Stimulated activated CD4-positive, alpha-beta T cell treated with anti-CD3 and anti-CD28 coated beads, Interleukin-4, amount 100 ng/mL, for 1 hour (primary cell): ENCODE results near the gene PRPH.

Experiments
- DNase-seq: peaks from one replicate; pipeline ENCODE4 v3.0.0-alpha.2; 2020

PRPH gene

GRCh38 chr12:49334226-49334625 lies 39.3 kb downstream of the PRPH start:
- no peak for DNase-seq

DNA sequence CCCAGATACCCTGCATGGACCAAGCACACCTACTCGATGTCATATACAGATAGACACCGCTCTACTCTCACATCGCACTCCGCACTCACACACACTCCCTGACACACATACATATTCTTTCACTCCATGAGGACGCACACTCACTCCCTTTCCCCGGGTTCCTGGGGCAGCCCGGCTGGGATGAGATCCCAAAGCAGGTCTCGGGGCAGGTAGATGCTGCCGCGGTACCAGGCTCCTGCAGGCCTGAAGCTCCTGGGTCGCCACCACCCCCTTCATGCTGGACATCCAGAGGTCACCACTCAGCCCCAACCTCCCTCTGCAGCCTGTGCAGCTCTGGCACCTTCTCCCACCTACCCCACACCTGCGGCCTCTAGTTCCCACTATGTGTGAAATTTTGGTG lies 39.7 kb downstream of the PRPH start:
- DNase-seq, result no peak

GRCh38 chr12:49335118-49335954 lies 40.4 kb downstream of the PRPH start:
- DNase-seq, result no peak

DNA sequence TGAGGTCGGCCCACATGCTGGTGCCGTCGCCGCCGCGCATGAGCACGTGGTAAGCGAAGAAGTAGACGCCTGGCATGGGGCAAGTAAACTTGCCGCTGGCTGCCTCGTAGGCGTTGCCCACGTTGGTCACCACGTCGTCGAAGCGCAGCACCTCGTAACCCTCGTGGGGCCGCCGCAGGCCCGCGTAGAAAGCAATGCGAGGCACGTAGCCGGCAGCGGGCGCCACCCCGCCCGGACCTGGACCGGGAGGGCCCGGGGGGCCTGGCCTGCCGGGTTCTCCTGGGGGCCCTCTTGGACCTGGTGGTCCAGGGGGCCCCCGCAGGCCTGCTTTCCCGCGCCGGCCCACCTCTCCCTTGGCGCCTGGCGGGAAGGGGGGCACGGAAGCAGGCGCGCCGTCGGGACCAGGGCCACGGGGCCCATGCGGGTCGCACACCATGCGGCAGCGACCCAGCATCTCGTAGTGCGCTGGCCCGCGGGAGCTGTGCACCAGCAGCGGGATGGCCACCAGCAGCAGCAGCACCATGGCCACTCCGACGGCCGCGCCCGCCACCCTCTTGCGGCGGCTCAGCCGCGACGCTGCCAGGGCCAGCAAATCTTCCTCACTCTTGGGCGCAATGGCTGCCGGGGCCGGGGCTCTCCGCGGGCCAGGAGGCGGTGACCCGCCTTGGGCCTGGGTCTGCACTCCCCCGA lies 41.2 kb downstream of the PRPH start:
- DNase-seq, result no peak

GRCh38 chr12:49336645-49337584 lies 42.0 kb downstream of the PRPH start, which contains the start of gene C1QL4:
Gene C1QL4, minus strand, starts transcription at chr12:49337188. Its CDS starts 711 bp downstream, at chr12:49336477.
- peak; percentile 90 for DNase-seq

GRCh38 chr12:49338830-49339463 lies 44.0 kb downstream of the PRPH start:
- no peak for DNase-seq

GRCh38 chr12:49339464-49339861 lies 44.5 kb downstream of the PRPH start:
- DNase-seq, result no peak

GRCh38 chr12:49340095-49340870 lies 45.3 kb downstream of the PRPH start:
- DNase-seq, result no peak

GRCh38 chr12:49340971-49341776 lies 46.2 kb downstream of the PRPH start:
- DNase-seq, result no peak

GRCh38 chr12:49341777-49342065 lies 46.8 kb downstream of the PRPH start:
- no peak for DNase-seq

GRCh38 chr12:49342066-49342913 lies 47.3 kb downstream of the PRPH start:
- peak; percentile 77 for DNase-seq

- peak; percentile 55 for DNase-seq
Observed at GRCh38 chr12:49342914-49343731, 48.2 kb downstream of the PRPH start.

GRCh38 chr12:49344486-49345050 lies 49.6 kb downstream of the PRPH start:
- DNase-seq, result no peak

DNA sequence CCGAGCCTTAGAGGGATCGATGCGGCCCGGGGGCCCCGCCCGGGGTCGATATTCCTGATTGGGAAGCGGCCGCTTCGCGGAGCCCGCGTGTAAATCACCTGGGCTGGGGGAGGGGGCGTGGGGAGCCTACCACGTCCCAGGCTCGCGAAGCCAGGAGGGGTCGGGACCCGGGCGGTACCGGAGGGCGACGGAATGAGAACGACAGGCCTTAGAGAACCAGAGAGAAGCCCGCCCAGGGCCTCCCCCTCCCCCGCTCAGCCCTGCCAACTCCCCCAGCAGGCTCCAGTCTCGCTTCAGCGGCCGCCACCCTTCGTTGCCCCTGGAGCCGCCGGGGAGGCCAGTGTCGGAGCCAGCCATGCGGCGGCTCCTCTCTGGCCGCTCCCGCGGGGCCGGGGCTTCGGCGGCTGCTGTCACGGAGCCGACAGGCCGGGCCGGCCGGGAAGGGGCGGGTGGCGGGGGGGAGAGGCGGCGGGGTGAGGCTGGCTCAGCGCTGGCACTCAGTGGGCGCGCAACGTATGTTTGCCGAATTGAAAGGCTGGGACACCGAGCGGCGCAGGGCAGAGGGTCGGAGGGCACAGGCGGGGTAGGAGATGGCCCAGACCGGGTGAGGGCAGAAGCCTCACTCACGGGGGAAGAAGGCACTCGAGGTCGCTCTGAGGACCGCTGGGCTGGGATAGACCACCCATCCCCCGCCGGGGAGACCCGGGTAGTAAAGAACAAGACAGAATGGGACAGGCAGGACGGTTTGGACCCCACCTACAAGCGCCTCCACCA lies 50.3 kb downstream of the PRPH start:
- DNase-seq, result peak; percentile 21

GRCh38 chr12:49345825-49346658 lies 51.1 kb downstream of the PRPH start:
- DNase-seq, result no peak

DNA sequence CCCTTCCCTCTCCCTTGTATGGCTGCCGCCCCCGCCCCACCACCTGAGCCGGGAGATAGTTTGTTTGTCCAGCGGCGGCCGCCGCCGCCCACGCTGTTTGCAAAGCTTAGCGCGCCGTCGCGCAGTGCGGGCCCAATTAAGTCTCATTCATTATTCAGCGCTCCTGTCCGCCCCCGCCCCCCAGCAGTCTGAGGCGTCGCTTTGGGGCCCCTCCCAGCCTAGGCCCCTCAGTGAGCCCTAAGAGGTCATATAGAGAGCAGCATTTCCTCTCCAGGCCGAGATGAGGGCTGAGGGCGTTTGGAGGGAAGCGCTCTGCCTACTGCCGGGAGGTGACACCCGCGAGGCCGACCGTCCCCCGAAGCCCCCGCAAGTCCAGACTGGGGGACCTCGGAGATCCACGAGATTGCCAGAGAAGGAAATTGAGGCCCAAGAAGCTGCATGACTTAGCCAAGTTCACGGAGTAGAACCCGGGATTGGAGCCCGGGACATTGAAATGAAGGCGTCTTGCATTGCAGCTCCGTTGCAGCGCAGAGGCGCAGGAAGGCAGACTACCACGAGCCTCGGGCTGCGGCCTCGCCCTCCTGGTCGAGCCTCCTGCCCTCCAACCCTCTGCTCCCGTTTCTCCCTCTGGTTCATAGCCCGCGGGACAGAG lies 51.8 kb downstream of the PRPH start, which contains the start of gene DNAJC22:
DNAJC22 (plus strand) TSS at position 230 of the 652 bp plus-strand sequence. CDS start 1,985 bp downstream, outside the sequence.
- peak; percentile 41 for DNase-seq
